HG02678 (cell line): ENCODE results near the gene DPP6.
A peak's percentile ranks its signal among the peaks of the same experiment; 100 is the strongest.

Source experiments
- ATAC-seq: cut with Tn5 transposase; IDR thresholded peaks from one replicate; pipeline ENCODE4 v1.9.1; 2021; ENCODE audit warnings: mild to moderate bottlenecking, moderate library complexity; ENCODE audit not compliant: unreplicated experiment

The DPP6 gene

GRCh38 chr7:154844955-154845354 lies 792.8 kb downstream of the DPP6 start:
- ATAC-seq, result no peak

DNA sequence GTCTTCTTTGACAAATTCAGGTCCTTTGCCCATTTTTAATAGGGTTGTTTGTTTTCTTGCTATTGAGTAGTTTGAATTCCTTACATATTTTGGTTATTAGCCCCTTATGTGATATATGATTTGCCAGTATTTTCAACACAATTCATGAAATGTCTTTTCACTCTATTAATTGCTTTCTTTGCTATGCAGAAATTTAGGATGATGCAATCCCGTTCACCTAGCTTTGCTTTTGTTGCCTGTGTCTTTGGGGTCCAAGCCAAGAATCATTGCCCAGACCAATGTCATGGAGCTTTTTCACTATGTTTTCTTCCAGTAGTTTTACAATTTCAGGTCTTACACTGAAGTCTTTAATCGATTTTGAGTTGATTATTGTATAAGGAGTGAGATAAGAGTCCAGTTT lies 796.3 kb downstream of the DPP6 start:
- no peak for ATAC-seq

DNA sequence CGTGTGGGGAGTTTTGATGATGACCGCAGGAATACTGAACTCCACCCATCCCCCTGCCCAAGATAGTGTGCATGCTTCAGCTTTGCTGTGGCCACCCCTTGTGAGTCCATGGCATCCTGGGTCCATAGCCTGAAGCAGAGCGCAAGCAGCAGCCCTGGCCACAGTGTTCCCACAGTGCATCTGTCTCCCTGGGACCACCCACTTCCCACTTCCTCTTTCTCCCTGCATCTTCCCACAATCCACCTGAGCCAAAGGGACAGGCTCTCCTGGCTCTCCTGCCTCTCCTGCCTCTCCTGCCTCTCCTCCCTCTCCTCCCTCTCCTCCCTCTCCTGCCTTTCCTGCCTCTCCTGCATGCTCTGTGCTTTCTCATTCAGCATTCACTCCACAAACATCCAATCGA lies 800.0 kb downstream of the DPP6 start:
- no peak for ATAC-seq

DNA sequence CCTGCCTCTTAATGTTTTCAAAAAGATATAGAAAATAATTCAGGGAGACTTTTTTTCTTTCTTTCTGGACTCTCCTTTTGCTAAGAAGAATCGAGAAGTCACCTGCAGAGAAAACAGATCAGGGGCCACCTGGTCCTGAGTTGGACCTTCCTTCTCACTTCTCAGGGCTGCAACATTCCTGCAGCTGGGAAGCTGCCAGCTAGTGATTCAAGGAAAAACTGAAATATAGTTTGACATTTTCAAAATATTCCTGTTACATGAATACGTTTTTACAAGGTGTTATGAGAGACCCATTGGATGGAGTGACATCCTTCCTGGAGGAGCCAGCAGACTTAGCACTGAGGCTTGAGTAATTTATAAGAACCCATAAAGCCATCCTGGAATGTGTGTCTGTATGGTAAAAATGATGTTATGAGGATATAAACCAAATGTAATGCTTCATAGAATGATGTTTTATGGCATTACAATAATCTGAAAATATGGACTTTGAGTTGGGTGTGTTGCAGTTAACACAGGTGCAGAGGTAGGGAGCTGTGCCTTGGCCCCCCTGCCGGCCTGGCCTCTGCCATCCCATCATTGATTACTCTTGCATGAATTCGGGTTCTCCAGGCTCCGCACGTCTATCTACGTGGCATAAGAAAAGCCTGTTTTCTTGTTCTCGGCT lies 801.0 kb downstream of the DPP6 start:
- no peak for ATAC-seq

- no peak for ATAC-seq
Observed at GRCh38 chr7:154853727-154854095, 801.5 kb downstream of the DPP6 start.

GRCh38 chr7:154854836-154855235 lies 802.6 kb downstream of the DPP6 start:
- no peak for ATAC-seq

DNA sequence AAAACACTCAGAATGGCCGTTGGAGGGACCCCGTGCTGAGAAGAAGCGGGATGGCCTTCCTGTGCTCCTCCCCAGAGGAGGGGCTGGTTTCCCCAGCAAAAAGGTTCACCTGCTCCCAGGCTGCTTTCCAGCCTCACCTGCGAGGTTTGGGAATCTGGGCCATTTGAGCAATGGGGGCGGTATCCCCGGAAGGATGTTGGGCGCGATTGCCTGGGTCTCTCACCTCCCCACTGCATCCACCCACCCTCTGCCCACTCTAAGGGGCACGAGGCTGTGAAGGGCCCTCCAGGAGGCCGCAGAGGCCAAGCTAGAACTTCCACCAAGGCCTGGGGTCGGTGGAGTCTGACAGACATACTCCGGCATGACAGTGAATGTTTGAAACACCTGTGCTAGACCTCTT lies 803.2 kb downstream of the DPP6 start:
- ATAC-seq, result no peak

- ATAC-seq, result no peak
Observed at GRCh38 chr7:154856733-154857132, 804.5 kb downstream of the DPP6 start.

- no peak for ATAC-seq
Observed at GRCh38 chr7:154857240-154857639, 805.0 kb downstream of the DPP6 start.

- ATAC-seq, result no peak
Observed at GRCh38 chr7:154857728-154858681, 805.8 kb downstream of the DPP6 start.

GRCh38 chr7:154858836-154859537 lies 806.8 kb downstream of the DPP6 start:
- ATAC-seq, result no peak

- no peak for ATAC-seq
Observed at GRCh38 chr7:154859747-154860620, 807.8 kb downstream of the DPP6 start.

DNA sequence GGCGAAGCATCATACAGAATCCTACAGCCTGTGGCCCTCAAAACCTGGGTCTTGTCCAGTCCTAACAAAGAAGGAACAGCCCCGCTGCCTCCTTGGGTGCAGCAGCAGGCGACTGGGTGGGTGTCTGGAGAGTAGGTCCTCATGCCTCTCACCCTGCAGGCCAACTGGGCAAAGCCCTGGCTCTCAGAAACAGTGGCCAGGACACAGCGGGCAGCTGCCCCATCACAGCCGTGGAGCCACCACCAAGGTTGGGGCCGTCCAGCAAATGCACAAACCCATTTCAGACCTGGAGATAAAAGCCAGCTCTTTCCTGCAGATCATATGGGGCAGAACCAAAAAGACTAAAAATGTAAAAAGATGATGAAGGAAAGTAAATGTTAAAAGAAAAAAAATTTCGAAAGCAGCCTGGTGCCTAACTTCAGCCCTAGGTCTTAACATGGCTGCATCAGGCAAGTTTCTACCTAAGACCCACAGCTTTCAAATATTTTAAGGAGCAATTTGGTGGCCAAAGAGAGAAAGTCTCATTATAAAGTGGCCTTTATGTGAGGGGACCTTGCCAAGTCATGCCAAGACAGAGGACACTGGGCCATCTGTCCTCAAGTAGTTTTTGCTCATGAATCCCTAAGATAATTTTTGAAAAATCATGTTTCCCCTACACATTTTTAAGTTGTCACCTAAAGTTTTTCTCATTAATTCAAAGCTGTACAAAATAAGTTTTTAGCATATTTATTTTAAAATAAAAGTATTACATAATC lies 808.6 kb downstream of the DPP6 start:
- no peak for ATAC-seq

DNA sequence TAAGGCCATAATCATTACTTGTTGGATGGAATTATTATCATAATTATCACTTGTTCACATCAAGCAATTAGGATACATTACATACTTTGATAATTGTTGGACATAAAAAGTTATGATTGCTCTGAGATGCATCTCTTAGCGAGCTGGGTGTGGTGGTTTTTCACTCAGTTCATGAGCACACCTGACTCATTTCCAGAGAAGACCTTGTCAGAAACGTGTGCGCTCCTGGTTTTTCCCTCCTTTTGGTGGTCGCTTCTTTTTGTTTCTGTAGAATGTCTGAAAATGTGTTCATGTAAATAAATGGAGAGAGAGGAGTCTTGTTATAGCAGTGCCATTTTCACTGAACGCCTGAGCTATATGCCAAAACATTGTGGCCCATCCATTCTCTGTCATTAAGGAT lies 809.4 kb downstream of the DPP6 start:
- no peak for ATAC-seq

- no peak for ATAC-seq
Observed at GRCh38 chr7:154862153-154862791, 810.1 kb downstream of the DPP6 start.

GRCh38 chr7:154863766-154864522 lies 811.7 kb downstream of the DPP6 start:
- no peak for ATAC-seq

DNA sequence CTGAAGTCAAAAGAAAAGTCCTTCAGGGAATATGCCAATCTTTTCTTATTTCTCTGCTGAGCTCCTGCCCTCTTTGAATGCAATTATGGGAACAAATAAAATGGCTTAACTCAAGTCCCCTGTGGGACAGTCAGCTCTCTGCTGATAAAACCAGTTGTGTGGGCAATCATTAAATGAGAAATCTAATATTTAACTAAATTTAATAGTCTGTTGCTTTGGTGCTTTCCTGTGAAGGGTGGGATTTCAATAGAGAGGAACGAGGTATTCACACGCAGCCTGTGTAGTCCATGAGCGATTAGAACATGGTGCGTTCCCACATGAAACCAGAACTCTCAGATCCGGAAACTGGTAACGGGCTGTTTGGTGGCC lies 812.3 kb downstream of the DPP6 start:
- peak; percentile 49 for ATAC-seq

- ATAC-seq, result no peak
Observed at GRCh38 chr7:154865984-154866685, 813.9 kb downstream of the DPP6 start.
